SK-N-SH (cell line): ENCODE results near the gene CYTL1. TPM values are rescaled to one million over a fixed set of nuclear protein-coding genes. Genes with fewer than 3 reads are reported as not detected.

ENCODE experiments used
- CTCF ChIA-PET: fragments of 300-600, 350-600 bp; formaldehyde crosslinking; extraction: SDS; loops from one replicate; lab custom pipeline; 2021; lab: Yijun Ruan, JAX
- POLR2A ChIA-PET: fragments of 350-600 bp; sonication (Branson Sonifier 250); formaldehyde crosslinking; extraction: SDS; loops from one replicate; lab custom pipeline; 2020; ENCODE audit warnings: antibody characterized with exemption, inconsistent platforms; lab: Yijun Ruan, JAX
- DNase-seq: peaks from one replicate; pipeline ENCODE4 v3.0.0; 2012
- H2AFZ ChIP-seq: fragments of 200-600 bp; sonication (generic); 2 replicates; pipeline ENCODE4 v1.8.1; 2016; ENCODE audit warnings: antibody characterized with exemption, mild to moderate bottlenecking, low read depth
- H3F3A ChIP-seq: fragments of 200-600 bp; sonication (generic); replicated peaks from 2 replicates; pipeline ENCODE3; 2016; ENCODE audit warnings: antibody characterized with exemption, mild to moderate bottlenecking; ENCODE audit not compliant: insufficient read depth
- H3K27ac ChIP-seq, 2 experiments: fragments of 200-500 bp in 1 of 2; fragments of 200-600 bp in 1 of 2; sonication (Bioruptor generic) in 1 of 2; sonication (generic), shearing (Covaris generic) in 1 of 2; 2 replicates each; pipeline versions ENCODE4 v1.5.1 to v1.6.1; 2014 to 2016; ENCODE audit warnings: low read depth in 2 of 2, inconsistent platforms in 1 of 2, low read length in 1 of 2, mild to moderate bottlenecking in 1 of 2, mixed read lengths in 1 of 2
- H3K27me3 ChIP-seq: fragments of 200-600 bp; sonication (generic), shearing (Covaris generic); 2 replicates; pipeline ENCODE4 v1.6.1; 2016; ENCODE audit warnings: mixed run types; ENCODE audit not compliant: insufficient read depth
- H3K36me3 ChIP-seq, 2 experiments: fragments of 200-500 bp in 1 of 2; fragments of 200-600 bp in 1 of 2; sonication (Bioruptor generic) in 1 of 2; sonication (generic) in 1 of 2; replicated peaks in 1 of 2; 2 replicates each; pipeline versions ENCODE3 to v1.5.1; 2014 to 2016; ENCODE audit warnings: low read length in 1 of 2, mild to moderate bottlenecking in 1 of 2; ENCODE audit not compliant: insufficient read depth in 2 of 2, control insufficient read depth in 1 of 2
- H3K4me1 ChIP-seq, 2 experiments: fragments of 200-500 bp in 1 of 2; fragments of 200-600 bp in 1 of 2; sonication (Bioruptor generic) in 1 of 2; sonication (generic), shearing (Covaris generic) in 1 of 2; 2 replicates each; pipeline versions ENCODE4 v1.5.1 to v1.6.1; 2014 to 2016; ENCODE audit warnings: low read depth in 1 of 2, low read length in 1 of 2, mixed run types in 1 of 2; ENCODE audit not compliant: insufficient read depth in 2 of 2, control insufficient read depth in 1 of 2
- H3K4me2 ChIP-seq: fragments of 200-600 bp; sonication (generic), shearing (Covaris generic); 2 replicates; pipeline ENCODE4 v1.6.1; 2017; ENCODE audit warnings: mixed run types
- H3K4me3 ChIP-seq, 2 experiments: fragments of 200-500 bp in 1 of 2; fragments of 200-600 bp in 1 of 2; sonication (Bioruptor generic) in 1 of 2; sonication (generic), shearing (Covaris generic) in 1 of 2; 2 replicates each; pipeline versions ENCODE4 v1.5.1 to v1.8.1; 2014 to 2016; ENCODE audit warnings: low read depth in 2 of 2, inconsistent platforms in 1 of 2, low read length in 1 of 2, mild to moderate bottlenecking in 1 of 2, mixed read lengths in 1 of 2, moderate library complexity in 1 of 2
- H3K79me2 ChIP-seq: fragments of 200-600 bp; sonication (generic); 2 replicates; pipeline ENCODE4 v1.8.1; 2017; ENCODE audit warnings: mild to moderate bottlenecking; ENCODE audit not compliant: insufficient read depth
- H3K9ac ChIP-seq: fragments of 200-600 bp; sonication (generic); 2 replicates; pipeline ENCODE4 v1.6.1; 2017; ENCODE audit warnings: mixed run types
- H3K9me2 ChIP-seq: fragments of 200-600 bp; sonication (generic); 2 replicates; pipeline ENCODE4 v1.6.1; 2017; ENCODE audit warnings: mixed run types
- H3K9me3 ChIP-seq: fragments of 200-600 bp; sonication (generic); 2 replicates; pipeline ENCODE4 v1.6.1; 2017; ENCODE audit warnings: mixed run types, mild to moderate bottlenecking, moderate library complexity
- H4K20me1 ChIP-seq: fragments of 200-600 bp; sonication (generic); 2 replicates; pipeline ENCODE4 v1.6.1; 2017; ENCODE audit warnings: mild to moderate bottlenecking, mixed run types; ENCODE audit not compliant: insufficient read depth
- FOXM1 ChIP-seq: IDR thresholded peaks from 2 replicates; pipeline ENCODE4 v1.4.0; 2012; ENCODE audit warnings: low read depth, mild to moderate bottlenecking
- IRF3 ChIP-seq: fragments of 150-350 bp; IDR thresholded peaks from 2 replicates; pipeline ENCODE4 v1.6.1; 2016; ENCODE audit warnings: mild to moderate bottlenecking, low read depth, low read length
- JUND ChIP-seq: IDR thresholded peaks from 2 replicates; pipeline ENCODE4 v1.4.0; 2012
- NFIC ChIP-seq: IDR thresholded peaks from 2 replicates; pipeline ENCODE4 v1.4.0; 2012; ENCODE audit warnings: borderline replicate concordance
- PBX3 ChIP-seq: IDR thresholded peaks from 2 replicates; pipeline ENCODE4; 2012
- POLR2AphosphoS5 ChIP-seq: IDR thresholded peaks from 2 replicates; pipeline ENCODE4 v1.6.1; 2012; ENCODE audit warnings: low read depth, low read length
- RAD21 ChIP-seq: IDR thresholded peaks from 2 replicates; pipeline ENCODE4 v1.6.1; 2012; ENCODE audit warnings: mild to moderate bottlenecking, low read length
- RFX5 ChIP-seq: IDR thresholded peaks from 2 replicates; pipeline ENCODE4 v1.6.1; 2012; ENCODE audit warnings: mild to moderate bottlenecking, improper control_type of control experiment, low read length
- RXRA ChIP-seq: IDR thresholded peaks from 2 replicates; pipeline ENCODE4 v1.4.0; 2012; ENCODE audit warnings: low read depth, mild to moderate bottlenecking, borderline replicate concordance
- USF2 ChIP-seq: fragments of 150-350 bp; IDR thresholded peaks from 2 replicates; pipeline ENCODE4 v1.6.1; 2017; ENCODE audit warnings: antibody characterized with exemption, low read length, low read depth, borderline replicate concordance
- ZBTB33 ChIP-seq: IDR thresholded peaks from 2 replicates; pipeline ENCODE4 v1.4.0; 2012; ENCODE audit warnings: low read depth, borderline replicate concordance
- WGBS: methylation state at CpG from one replicate; pipeline ENCODE4 v1.1.6; 2017; ENCODE audit warnings: low lambda C conversion rate; 5-methylcytosine and 5-hydroxymethylcytosine counted together
- polyA plus RNA-seq, 3 experiments: library from polyadenylated mRNA; depleted of rRNA; stranded (reverse); fragments of >200 nt; gene quantifications; 2 replicates each; pipeline ENCODE4 v1.2.3, GENCODE V29; 2012

Gene CYTL1
- polyA plus RNA-seq, 1 of the 3 experiments (the other 2 are of a cell fraction), result 3.0 TPM

GRCh38 chr4:5066101-5066500, 46.8 kb upstream of the CYTL1 start (continued):
- TF ChIP-seq PBX3, result no peak

GRCh38 chr4:5055411-5055810, 36.2 kb upstream of the CYTL1 start:
- CTCF ChIA-PET, result no interaction called here
- 6% methylated on average over 5 of the region's 5 CpGs for WGBS

More at GRCh38 chr4:5055411-5055810, 36.2 kb upstream of the CYTL1 start:
- Histone ChIP-seq H3K27me3 (peaks cover 8% of the 10 kb centered on the region), H3K9me3 (no peaks in the 10 kb centered on the region; the same call in 1 of the 2 replicates), H3K4me2 (no peak overlapping the region), H3K27ac (no peak overlapping the region), H2AFZ (no peak overlapping the region), H3K9ac (no peak overlapping the region), H3K9me2 (no peaks in the 10 kb centered on the region), H3K79me2 (no peaks in the 10 kb centered on the region), H4K20me1 (no peaks in the 10 kb centered on the region), H3F3A (no peaks in the 10 kb centered on the region), H3K36me3 (no peaks in the 10 kb centered on the region), H3K4me1 (peaks cover 0 to 12% of the 10 kb centered on the region in 2 experiments; a peak in 1 of 4 replicates), H3K4me3 (no peak overlapping the region)
- POLR2A ChIA-PET, result no interaction called here
- no peak for TF ChIP-seq NFIC
- no peak for TF ChIP-seq FOXM1
- no peak for TF ChIP-seq IRF3
- TF ChIP-seq USF2, result no peak
- no peak for TF ChIP-seq JUND
- no peak for TF ChIP-seq RFX5
- TF ChIP-seq ZBTB33, result no peak
- TF ChIP-seq RXRA, result no peak
- no peak for TF ChIP-seq RAD21
- no peak for TF ChIP-seq POLR2AphosphoS5
- no peak for DNase-seq
